Right cardiac atrium (tissue), 5 donors: Measurements from ENCODE around the gene KANSL1. TPM values are rescaled to one million over a fixed set of nuclear protein-coding genes. Genes with fewer than 3 reads are reported as not detected.

Source experiments
- ATAC-seq, 2 donors: fragments of 200-7000 bp; cut with Tn5 transposase; one replicate each; pipeline versions ENCODE4 v1.8.0 to v1.9.1; 2020; ENCODE audit warnings: moderate library complexity in 2 of 2, mild to moderate bottlenecking in 1 of 2
- DNase-seq, 3 donors: peaks; one replicate each; pipeline ENCODE4 v3.0.0-alpha.2; 2020
- H3K27ac ChIP-seq: one replicate; pipeline ENCODE4 v1.5.1; 2013; ENCODE audit warnings: mild to moderate bottlenecking, low read length, control low read depth, moderate library complexity
- H3K27me3 ChIP-seq: one replicate; pipeline ENCODE4 v1.6.1; 2013; ENCODE audit not compliant: control insufficient read depth, insufficient read depth
- H3K4me1 ChIP-seq: one replicate; pipeline ENCODE4 v1.6.1; 2013; ENCODE audit warnings: low read length; ENCODE audit not compliant: control insufficient read depth, insufficient read depth
- H3K4me3 ChIP-seq: one replicate; pipeline ENCODE4 v1.5.1; 2013; ENCODE audit warnings: low read length, control low read depth
- H3K9me3 ChIP-seq: one replicate; pipeline ENCODE4 v1.6.1; 2013; ENCODE audit warnings: low read length; ENCODE audit not compliant: control insufficient read depth
- WGBS: extraction: QIAGEN DNeasy Blood & Tissue Kit; methylation state at CpG from one replicate; pipeline ENCODE4 v1.1.7; 2013; 5-methylcytosine and 5-hydroxymethylcytosine counted together
- intact Hi-C, 4 donors: fragments of 100-400 bp; cut with DNase I; formaldehyde crosslinking; loops; one replicate each; pipeline versions ENCODE4 v1.11.0 to v1.14.0; 2022 to 2023
- polyA plus RNA-seq: library from polyadenylated mRNA; stranded (reverse); fragments of 200-250 nt; gene quantifications from one replicate; pipeline ENCODE4 v1.2.3, GENCODE V29; 2013
- total RNA-seq, 4 donors: library from RNA; stranded (reverse); fragmentation: NEBNext Ultra II Directional; extraction: Animal tissue kit (Norgen Biotek cat#: 25700); gene quantifications; one replicate each; pipeline ENCODE4 v1.2.1, GENCODE V29; 2021
- donor health status: healthy with polysubstance abuse.
- donor health status: DM: no; HTN: yes; CAD: no.
- donor health status: DM: no; HTN: no; CAD: no.
- donor health status: DM: no; HTN: yes; CAD: no; lungs with severe emphysema.
- donor health status: DM: yes; HTN: yes; CAD: no.

KANSL1 gene
- total and polyA plus RNA-seq, 5 donors, result 15.9 to 53.8 (median 38.2) TPM

GRCh38 chr17:46167826-46168569, 25.2 kb downstream of the KANSL1 start:
- WGBS, result 87% methylated on average over 14 of the region's 14 CpGs
- DNase-seq (no peak), ATAC-seq (no peak)
- H3K4me1 ChIP-seq, result peaks cover 13% of the 10 kb centered on the region
- no peaks in the 10 kb centered on the region for H3K27me3 ChIP-seq
- intact Hi-C loops, result no loop called here
- no peaks in the 10 kb centered on the region for H3K9me3 ChIP-seq
- no peak overlapping the region for H3K4me3 ChIP-seq
- H3K27ac ChIP-seq, result no peak overlapping the region

GRCh38 chr17:46167267-46167666, 26.0 kb downstream of the KANSL1 start:
- no peaks in the 10 kb centered on the region for H3K27me3 ChIP-seq
- no peak overlapping the region for H3K27ac ChIP-seq
- intact Hi-C loops, result no loop called here
- no peaks in the 10 kb centered on the region for H3K9me3 ChIP-seq
- peaks cover 11% of the 10 kb centered on the region for H3K4me1 ChIP-seq
- no peak for ATAC-seq
- DNase-seq, result no peak
- 32% methylated on average over 2 of the region's 2 CpGs for WGBS
- H3K4me3 ChIP-seq, result no peak overlapping the region

- Histone ChIP-seq H3K4me3 (no peak overlapping the region), H3K4me1 (peaks cover 11% of the 10 kb centered on the region), H3K27me3 (no peaks in the 10 kb centered on the region), H3K27ac (no peak overlapping the region), H3K9me3 (no peaks in the 10 kb centered on the region)
- 13% methylated on average over 2 of the region's 2 CpGs for WGBS
- DNase-seq (no peak), ATAC-seq (no peak)
- intact Hi-C loops, result no loop called here
Observed at GRCh38 chr17:46166692-46167249, 26.5 kb downstream of the KANSL1 start.

GRCh38 chr17:46163929-46164594, 29.2 kb downstream of the KANSL1 start:
- H3K27me3 ChIP-seq, result no peaks in the 10 kb centered on the region
- H3K27ac ChIP-seq, result no peak overlapping the region
- intact Hi-C loops, result no loop called here
- peaks cover 8% of the 10 kb centered on the region for H3K4me1 ChIP-seq
- no peaks in the 10 kb centered on the region for H3K9me3 ChIP-seq
- DNase-seq, result no peak
- no peak overlapping the region for H3K4me3 ChIP-seq
- no peak for ATAC-seq
- 54% methylated on average over 4 of the region's 4 CpGs for WGBS

DNA sequence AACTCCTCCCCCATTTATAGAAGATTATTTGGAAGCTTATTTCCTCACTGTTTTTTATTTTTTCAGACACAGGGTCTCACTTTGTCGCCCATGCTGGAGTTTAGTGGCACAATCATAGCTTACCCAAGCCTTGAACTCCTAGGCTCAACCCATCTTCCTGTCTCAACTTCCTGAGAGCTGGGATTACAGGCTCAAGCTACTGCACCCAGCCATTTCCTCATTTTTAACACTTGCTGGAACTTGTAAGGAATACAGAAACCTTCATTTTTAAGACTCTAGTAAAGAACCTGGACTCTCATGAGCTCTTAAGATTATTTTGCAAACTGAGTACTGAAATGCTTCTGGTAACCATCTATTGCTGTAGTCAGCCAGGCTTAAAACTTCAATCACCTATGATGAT, 29.9 kb downstream of the KANSL1 start:
- no peak overlapping the region for H3K27ac ChIP-seq
- ATAC-seq (peak in 1 of 2 donors; percentile 48), DNase-seq (no peak)
- no peak overlapping the region for H3K4me3 ChIP-seq
- intact Hi-C loops, result no loop called here
- H3K27me3 ChIP-seq, result no peaks in the 10 kb centered on the region
- H3K9me3 ChIP-seq, result no peaks in the 10 kb centered on the region
- WGBS, result 65% methylated on average over 1 of the region's 1 CpG
- H3K4me1 ChIP-seq, result peaks cover 11% of the 10 kb centered on the region

- Histone ChIP-seq H3K9me3 (no peaks in the 10 kb centered on the region), H3K4me1 (peaks cover 13% of the 10 kb centered on the region), H3K4me3 (no peak overlapping the region), H3K27ac (no peak overlapping the region), H3K27me3 (no peaks in the 10 kb centered on the region)
- WGBS, result 1% methylated on average over 1 of the region's 1 CpG
- DNase-seq, result no peak
- intact Hi-C loops, result no loop called here
- no peak for ATAC-seq
Observed at GRCh38 chr17:46162866-46163265, 30.4 kb downstream of the KANSL1 start.

DNA sequence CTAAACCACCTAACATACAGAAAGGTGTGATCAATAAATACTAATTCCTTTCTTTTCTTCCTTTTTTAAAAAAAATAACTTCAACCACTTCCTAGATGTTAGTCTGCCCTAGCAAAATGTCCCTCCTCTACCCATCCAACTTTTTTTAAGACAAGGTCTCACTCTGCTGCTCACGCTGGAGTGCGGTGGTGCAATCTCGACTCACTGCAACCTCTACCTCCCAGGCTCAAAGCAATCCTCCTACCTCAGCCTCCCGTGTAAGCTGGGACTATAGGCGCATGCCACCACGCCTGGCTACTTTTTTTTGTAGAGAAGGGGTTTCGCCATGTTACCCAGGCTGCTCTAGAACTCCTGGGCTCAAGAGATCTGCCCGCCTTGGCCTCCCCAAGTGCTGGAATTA, 33.1 kb downstream of the KANSL1 start:
- no peak for ATAC-seq
- H3K27ac ChIP-seq, result no peak overlapping the region
- intact Hi-C loops, result no loop called here
- H3K4me1 ChIP-seq, result peaks cover 7% of the 10 kb centered on the region
- 96% methylated on average over 8 of the region's 8 CpGs for WGBS
- no peaks in the 10 kb centered on the region for H3K27me3 ChIP-seq
- no peak for DNase-seq
- H3K9me3 ChIP-seq, result no peaks in the 10 kb centered on the region
- H3K4me3 ChIP-seq, result no peak overlapping the region

- ATAC-seq, result no peak
Observed at GRCh38 chr17:46159686-46160085, 33.5 kb downstream of the KANSL1 start.

GRCh38 chr17:46158323-46159296, 34.6 kb downstream of the KANSL1 start:
- peak overlapping the region; percentile 83 for H3K27ac ChIP-seq
- peaks cover 13% of the 10 kb centered on the region for H3K4me1 ChIP-seq
- H3K27me3 ChIP-seq, result no peaks in the 10 kb centered on the region
- no peaks in the 10 kb centered on the region for H3K9me3 ChIP-seq
- 75% methylated on average over 18 of the region's 18 CpGs for WGBS
- intact Hi-C loops, result no loop called here
- DNase-seq (no peak), ATAC-seq (peak in 1 of 2 donors; percentile 24)
- H3K4me3 ChIP-seq, result no peak overlapping the region

More at GRCh38 chr17:46159686-46160085, 33.5 kb downstream of the KANSL1 start:
- no peaks in the 10 kb centered on the region for H3K27me3 ChIP-seq
- intact Hi-C loops, result no loop called here
- peaks cover 7% of the 10 kb centered on the region for H3K4me1 ChIP-seq
- no peak overlapping the region for H3K4me3 ChIP-seq
- H3K9me3 ChIP-seq, result no peaks in the 10 kb centered on the region
- WGBS, result 71% methylated on average over 2 of the region's 2 CpGs
- H3K27ac ChIP-seq, result peak overlapping the region; percentile 37
- DNase-seq, result no peak

GRCh38 chr17:46157443-46158062, 35.7 kb downstream of the KANSL1 start:
- Histone ChIP-seq H3K4me3 (no peak overlapping the region), H3K27me3 (no peaks in the 10 kb centered on the region), H3K9me3 (no peaks in the 10 kb centered on the region), H3K27ac (no peak overlapping the region), H3K4me1 (peaks cover 13% of the 10 kb centered on the region)
- intact Hi-C loops, result no loop called here
- ATAC-seq (peak; percentile 60 to 66), DNase-seq (no peak)
- 31% methylated on average over 3 of the region's 3 CpGs for WGBS
